HG02885 (cell line): ENCODE measurements around the gene TGM1.

ENCODE experiments used
- ATAC-seq: cut with Tn5 transposase; IDR thresholded peaks from one replicate; pipeline ENCODE4 v1.9.1; 2021; ENCODE audit warnings: mild to moderate bottlenecking; ENCODE audit not compliant: unreplicated experiment, poor library complexity

TGM1 gene

GRCh38 chr14:24293525-24293924, 30.5 kb upstream of the TGM1 start:
- ATAC-seq: no peak

DNA sequence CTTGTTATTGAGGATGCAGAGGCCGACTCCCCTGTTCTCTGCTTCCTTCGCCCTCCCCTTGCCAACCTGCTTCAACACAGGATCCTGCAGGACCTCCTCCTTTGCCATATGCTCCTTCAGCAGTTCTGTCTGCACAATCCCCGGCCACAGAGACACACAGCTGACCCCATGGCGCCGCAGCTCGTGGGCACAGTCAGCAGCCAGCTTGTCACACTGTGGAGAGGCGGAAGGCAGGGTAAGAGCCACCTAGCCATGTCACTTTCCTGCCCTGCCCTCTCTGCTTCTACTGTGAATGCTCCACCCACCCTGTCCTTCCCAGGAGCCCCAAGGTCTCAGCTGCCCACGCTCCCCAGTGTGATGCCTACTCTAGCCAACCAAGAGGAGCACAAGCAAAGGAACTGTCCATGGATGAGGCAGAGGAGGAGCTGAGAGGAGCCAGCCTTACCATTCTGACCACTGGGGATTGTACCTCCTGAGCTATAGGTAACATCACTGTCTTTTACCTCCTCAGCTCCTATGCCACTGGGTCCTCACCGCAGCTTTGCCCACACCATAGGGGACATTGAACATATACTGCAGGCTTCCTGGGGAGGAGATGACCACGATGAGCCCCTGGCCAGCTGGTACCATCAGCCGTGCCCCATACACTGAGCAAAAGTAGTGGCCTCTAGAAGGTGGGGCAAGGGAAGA, 29.3 kb upstream of the TGM1 start:
- ATAC-seq: no peak

GRCh38 chr14:24291446-24292117, 28.6 kb upstream of the TGM1 start:
- ATAC-seq: no peak

DNA sequence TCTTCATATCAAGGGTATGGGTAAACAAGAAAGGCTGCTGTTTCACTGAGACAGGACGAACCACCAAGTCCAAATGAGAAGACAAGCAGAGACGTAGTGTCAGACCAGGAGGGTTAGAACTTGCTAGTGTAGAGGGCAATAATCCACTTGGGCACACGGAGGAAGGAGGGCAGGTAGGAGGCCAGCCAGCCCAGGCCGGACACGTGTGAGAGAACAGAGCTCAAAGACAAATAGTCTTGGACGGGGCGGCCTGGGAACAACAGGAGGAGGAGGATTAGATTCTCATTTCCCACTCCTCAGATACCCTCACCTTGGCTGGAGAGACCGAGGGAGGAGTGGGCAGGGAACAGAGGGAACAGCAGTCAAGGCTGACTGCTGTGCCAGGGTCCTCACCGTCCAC, 27.8 kb upstream of the TGM1 start:
- ATAC-seq: no peak

- peak; percentile 85 for ATAC-seq
Measured at GRCh38 chr14:24289649-24290280, 26.8 kb upstream of the TGM1 start.

GRCh38 chr14:24286996-24287395, 24.0 kb upstream of the TGM1 start:
- ATAC-seq: no peak

DNA sequence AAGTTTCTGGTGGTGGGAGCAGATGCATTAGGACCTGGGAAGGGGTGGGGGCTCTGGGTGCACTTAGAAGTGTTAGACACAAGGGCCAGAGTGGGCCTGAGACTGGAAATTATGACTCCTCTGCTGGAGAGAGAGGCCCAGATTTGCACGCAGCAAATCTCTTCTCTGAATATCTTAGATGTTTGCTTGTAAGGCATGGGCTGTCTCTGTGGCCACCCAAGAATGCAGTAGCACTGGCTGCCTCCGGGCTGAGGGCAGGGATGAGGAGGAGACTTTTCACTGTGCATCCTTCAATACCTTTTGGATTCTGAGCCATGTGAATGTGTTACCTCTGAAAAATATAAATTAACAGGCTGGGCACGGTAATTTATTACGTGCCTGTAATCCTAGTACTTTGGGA, 22.4 kb upstream of the TGM1 start:
- no peak for ATAC-seq

- ATAC-seq: no peak
Measured at GRCh38 chr14:24284501-24285035, 21.6 kb upstream of the TGM1 start.

DNA sequence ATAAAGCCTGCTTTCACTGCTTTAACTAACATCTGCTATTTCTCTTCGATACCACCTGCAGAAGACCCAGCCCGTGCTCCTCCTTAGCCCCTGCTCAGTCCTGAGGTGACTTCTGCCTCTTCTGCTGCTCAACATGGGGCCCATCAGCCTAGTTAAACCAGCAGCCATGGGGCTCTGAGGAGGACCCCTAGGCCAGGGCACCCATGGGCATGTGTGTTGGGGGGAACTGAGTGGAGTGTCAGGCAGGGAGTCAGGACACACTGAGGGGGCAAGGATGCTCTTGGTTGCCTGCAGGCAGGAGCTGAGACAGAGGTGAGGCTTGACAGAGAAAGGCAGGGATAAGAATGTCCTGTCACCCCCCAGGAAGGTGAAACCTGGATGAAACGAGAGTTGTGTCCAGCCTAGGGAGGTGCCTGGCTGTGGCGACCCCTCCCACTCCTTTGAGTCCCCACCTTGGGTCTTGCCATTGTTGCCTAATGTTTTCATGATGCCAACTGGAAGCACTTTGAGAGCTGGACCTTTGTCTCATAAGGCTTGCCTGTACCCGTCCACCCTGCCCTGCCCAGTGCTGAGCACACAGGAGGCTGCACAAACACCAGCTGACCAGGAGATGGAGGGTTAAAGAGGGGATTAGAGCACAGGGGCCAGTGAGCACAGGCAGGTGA, 21.0 kb upstream of the TGM1 start:
- no peak for ATAC-seq

GRCh38 chr14:24282736-24283135, 19.8 kb upstream of the TGM1 start:
- no peak for ATAC-seq

DNA sequence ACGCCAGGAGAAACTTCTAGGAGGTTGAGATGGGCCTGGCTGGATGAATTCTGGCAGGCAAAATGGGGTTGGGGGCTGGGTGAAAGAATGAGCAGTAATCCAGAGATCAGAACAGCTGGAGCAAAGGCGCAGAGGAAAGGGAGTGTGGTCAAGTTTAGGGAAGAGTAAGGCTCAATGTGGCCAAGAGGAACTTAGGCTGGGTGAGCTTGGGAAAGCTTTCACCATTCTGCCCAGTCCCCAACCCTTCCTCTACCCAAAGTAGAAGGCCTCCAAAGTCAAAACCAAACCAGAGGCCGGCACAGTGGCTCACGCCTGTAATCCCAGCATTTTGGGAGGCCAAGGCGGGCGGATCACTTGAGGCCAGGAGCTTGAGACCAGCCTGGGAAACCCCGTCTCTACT, 18.7 kb upstream of the TGM1 start:
- no peak for ATAC-seq

- no peak for ATAC-seq
Measured at GRCh38 chr14:24280797-24281460, 18.0 kb upstream of the TGM1 start.

GRCh38 chr14:24279301-24280186, 16.6 kb upstream of the TGM1 start:
- peak; percentile 70 for ATAC-seq

DNA sequence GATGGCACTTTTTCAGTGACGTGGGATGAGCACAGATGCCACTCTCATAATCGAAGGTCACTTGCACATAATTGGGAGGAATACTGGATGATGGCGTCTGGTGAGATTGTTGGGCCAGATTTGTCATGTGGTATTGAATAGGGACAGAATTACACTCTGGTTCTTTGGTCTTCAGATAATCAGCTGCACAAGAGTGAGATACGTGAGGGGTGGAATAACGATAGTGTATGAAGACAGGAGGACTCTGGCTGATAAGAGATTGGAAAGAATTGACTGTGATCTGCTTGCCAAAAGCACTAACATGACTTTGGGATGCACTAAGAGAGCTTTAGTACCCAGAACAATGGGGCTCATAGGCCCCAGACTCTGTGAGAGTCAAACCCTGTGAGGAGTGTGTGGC, 15.4 kb upstream of the TGM1 start:
- no peak for ATAC-seq

DNA sequence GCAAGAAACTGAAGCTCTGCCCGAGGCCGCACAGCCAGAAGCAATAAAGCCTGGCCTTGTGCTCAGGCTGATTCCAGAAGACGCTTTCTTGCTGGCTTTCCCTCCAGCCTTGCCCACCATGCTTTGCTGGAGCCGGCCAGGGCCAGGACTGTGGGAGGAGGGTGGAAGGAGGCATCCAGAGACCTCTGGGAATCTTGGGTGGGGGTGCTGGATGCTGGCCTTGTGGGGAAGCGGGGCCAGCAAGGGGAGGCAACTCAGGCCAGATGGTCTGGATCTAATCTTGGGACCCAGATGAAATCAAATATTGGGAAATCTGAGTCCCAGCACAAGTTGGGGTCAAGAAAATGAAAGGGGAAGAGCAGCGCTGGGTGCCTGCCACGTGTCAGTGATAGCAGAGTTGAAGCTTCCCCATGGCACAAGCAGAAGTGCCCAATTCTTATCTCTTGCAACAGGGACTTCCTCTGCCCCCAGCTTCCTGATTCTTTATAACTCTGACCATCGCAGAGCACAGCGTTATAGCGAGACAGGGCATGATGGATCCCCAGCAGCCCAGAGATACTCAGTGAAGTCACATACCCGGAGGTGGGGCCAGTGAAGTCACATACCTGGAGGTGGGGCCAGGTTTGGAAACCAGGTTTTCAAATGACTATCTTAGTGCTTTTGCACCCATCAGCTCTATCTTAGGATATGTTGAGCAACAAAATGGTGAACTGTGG, 14.8 kb upstream of the TGM1 start:
- no peak for ATAC-seq

DNA sequence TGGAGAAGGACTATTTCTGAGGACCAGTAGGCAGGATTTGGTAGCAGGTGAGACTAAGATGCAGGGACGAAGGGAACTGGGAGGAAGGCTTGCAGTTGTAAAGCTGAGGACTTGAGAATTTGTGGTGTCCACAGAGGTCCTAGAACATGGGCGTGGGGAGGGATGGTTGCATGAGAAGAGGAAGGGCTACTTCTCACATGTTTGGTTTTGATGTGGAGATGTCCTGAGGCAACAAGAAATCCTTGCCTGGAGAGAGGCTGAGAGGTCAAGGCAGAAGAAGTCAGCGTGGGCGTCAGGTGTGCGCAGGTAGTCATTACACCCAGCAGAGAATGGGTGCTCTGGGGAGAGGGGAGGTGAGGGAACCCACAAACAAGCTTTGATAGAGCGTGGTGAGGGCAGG, 14.1 kb upstream of the TGM1 start:
- ATAC-seq: no peak

DNA sequence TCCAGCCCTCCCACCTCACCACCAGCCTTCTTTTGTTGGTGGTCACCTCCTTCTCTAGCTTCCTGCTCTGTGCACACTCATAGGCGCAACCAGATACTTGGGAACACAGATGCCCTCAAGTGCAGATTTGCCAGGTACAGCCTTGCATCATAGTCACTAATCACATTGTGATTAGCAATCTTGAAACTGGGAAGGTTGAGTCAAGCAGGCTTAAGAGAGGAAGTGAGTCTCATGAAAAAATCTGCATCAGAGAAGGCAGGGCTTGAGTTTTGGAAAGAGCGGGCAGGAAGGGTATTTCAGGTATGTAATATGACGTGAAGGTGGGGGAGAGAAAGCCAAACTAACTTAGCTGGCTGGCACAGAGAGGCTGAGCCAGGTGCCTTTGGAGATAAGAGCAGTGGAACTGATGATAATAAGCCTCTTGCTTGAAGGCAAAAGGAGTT, 11.1 kb upstream of the TGM1 start:
- peak; percentile 52 for ATAC-seq

- no peak for ATAC-seq
Measured at GRCh38 chr14:24273422-24273998, 10.5 kb upstream of the TGM1 start.
